Stimulated activated CD4-positive, alpha-beta T cell treated with anti-CD3 and anti-CD28 coated beads, Interleukin-1b, Interleukin-23, amount 100 ng/mL, for 1 hour (primary cell): ENCODE measurements around the gene CAPN5.
"Not testable (repeated sequence)": the region's sequence is repeated elsewhere in the genome, so short reads cannot be mapped to it uniquely, and the experiment has no call there.

Experiments used
- DNase-seq, 2 donors: peaks; one replicate each; pipeline ENCODE4 v3.0.0-alpha.2; 2020; ENCODE audit warnings: low read depth in 2 of 2

The CAPN5 gene

DNA sequence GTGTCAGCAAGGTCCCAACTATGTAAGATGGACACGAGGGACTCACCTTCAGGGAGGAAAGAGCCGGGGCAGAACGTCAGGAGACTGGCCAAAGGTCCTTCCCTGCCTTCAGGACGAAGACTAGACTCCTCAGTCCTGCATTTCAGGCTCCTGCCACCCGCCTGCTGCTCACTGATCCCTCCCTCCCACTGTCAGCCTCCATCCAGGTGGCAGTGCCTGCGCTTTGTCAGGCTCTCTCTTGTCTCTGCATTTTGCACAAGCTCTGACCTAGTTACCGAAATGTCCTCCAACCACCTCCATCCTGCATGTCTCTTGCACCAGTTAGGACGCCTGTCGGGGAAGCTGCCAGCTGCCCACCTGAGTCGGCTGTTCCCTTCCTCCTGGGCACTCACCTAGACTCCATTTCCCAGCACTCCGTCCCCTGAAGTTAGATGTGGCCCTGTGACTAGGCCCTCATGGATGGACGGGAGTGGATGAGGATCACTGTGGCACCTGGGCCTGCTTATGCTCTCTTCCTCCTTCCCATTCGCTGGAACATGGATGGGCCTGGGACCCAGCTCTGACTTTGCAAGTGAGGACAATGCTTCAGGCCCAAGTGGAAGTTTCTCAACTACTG is 24.6 kb upstream of the CAPN5 start:
- no peak for DNase-seq

DNA sequence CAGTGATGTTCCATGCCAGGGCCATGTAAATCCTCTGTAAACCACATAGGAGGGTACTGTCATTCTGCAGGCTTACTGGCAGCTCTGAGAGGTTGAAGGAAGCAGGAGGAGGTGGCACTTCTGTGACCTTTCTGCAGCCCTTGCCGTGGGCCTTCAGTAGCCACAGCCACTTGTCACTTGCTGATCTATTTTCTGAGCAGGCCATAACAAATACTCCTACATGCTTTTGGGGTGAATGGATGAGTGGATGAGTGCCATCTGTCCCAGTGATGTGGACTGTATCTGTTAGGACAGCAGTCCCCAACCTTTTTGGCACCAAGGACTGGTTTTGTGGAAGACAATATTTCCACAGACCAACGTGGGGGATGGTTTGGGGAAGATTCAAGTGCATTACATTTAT is 22.4 kb upstream of the CAPN5 start:
- DNase-seq: no peak

DNA sequence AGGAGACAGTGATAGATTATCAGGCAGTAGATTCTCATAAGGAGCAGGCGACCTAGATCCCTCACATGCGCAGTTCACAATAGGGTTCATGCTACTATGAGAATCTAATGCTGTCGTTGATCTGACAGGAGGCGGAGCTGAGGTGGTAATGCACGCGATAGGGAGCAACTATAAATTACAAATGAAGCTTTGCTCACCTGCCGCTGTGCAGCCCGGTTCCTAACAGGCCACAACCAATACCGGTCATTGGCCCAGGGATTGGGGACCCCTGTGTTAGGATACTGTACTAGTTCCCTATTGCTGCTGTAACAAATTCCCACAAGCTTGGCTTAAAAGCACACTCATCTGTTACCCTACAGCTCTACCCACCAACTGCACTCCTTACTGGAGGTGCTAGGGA is 21.9 kb upstream of the CAPN5 start:
- no peak for DNase-seq

DNA sequence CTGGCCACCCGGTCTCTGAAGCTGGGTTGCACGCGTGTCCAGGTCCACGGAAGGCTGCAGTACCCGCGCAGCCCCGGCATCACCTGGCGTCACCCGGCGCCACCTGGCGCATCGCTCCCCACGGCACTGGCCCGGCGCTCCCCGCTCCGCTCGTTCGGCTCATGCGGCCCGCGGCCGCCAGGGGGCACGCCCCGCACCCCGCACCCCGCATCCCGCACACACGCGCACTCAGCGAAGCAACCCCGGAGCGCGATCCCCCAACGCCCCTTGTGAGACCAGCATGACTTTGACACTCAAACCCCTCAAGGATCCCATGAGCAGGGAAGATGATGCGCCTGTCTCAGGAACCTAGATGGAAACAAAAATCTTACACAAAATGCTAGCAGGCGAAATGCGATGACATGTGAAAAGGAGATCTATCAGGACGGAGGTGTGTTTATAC is 20.7 kb upstream of the CAPN5 start:
- DNase-seq: peak in 1 of 2 donors; percentile 32

DNA sequence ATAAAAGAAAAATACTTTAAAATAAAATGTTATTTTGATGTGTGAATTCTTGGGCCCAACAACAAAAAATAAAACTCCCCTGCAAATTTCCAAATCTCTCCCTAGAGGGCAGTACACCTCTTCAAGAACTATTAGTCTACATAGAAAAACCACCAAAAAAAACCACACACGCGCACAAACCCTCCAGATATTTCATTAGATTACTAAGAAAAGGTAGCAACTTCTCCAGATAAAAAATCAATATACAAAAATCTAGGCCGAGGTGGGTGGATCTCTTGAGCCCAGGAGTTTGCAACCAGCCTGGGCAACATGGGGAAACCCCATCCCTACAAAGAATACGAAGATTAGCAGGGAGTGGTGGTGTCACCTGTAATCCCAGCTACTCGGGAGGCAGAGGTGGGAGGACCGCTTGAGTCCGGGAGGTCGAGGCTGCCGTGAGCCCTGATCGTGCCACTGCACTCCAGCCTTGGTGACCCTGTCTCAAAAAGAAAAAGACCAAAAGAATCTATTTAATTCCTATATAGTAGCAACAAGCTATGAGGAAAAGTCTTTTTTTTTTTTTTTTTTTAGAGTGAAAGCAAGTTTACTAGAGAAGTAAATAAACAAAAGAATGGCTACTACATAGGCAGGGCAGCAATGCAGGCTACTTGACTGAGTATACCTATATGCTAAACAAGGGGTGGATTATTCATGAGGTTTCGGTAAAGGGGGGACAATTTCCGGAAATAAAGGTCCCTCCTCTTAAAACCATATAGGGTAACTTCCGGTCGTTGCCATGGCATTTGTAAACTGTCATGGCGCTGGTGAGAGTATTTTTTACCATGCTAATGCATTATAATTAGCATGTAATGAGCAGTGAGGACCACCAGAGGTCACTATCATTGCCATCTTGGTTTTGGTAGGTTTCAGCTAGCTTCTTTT is 19.5 kb upstream of the CAPN5 start:
- peak; percentile 35 to 62 for DNase-seq

DNA sequence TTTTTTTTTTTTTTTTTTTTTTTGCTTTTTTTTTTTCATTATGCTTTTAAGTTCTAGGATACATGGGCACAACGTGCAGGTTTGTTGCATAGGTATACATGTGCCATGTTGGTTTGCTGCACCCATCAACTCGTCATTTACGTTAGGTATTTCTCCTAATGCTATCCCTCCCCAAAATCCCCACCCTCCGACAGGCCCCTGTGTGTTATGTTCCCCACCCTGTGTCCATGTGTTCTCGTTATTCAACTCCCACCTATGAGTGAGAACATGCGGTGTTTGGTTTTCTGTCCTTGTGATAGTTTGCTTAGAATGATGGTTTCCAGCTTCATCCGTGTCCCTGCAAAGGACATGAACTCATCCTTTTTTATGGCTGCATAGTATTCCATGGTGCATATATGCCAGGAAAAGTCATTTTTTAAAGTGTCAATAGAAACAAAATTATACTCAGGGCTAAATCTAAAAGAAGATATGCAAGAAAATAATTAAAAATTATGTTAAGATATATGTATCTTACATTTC is 18.8 kb upstream of the CAPN5 start:
- DNase-seq: not testable (repeated sequence)

DNA sequence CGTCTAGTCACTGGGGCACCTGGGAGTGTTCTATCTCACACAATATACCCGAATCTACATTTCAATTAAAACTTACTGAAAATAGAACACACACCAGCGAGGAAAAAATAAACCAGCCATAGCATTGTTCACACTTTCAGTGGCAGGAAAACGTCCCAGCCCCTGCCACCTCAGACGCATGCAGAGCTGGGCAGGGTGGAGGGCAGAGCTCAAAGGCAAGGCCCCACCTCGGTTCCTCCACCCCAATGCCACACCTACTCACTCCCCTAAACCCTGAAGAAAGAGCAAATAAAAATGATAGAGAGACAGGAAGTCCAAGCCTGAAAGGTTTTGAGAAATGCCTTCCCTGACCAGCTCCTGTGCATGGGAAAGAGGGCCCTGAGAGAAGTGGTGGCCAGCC is 17.7 kb upstream of the CAPN5 start:
- no peak for DNase-seq

DNA sequence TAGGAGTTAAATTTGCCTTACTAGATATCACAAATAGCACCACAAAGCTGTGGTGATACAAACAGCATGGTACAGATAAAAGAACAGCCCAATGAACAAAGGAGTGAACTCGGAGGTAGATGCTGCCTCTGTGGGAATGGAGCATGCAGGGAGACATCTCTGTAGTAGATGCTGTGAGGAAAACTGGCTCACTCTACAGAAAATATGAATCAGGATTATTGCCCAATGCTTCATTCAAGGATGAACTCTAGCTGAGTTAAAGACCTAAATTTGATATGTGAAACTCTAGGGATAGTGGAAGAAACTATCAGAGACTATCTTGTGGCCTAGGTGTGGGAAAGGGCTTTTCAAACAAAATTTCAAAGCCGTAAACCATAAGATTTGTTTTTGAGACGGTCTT is 15.3 kb upstream of the CAPN5 start:
- DNase-seq: no peak

DNA sequence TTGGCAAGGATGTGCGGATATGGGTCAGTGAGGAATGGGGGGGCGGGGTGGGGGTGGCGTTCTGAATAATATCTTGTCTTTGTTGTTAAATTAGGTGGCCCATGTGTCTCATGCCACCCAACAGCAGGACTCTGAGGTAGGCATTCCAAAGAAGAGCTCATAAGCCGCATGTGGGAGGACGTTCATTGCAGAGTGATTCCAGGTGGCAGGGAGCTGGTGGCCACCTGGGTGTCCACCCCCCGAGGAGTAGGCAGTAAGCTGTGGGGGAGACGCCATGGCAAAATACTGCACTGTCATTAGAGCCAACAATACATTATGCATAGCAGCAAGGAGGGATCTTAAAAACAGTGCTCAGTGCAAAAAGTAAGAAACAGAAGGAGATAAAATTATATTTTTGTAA is 14.3 kb upstream of the CAPN5 start:
- DNase-seq: no peak

DNA sequence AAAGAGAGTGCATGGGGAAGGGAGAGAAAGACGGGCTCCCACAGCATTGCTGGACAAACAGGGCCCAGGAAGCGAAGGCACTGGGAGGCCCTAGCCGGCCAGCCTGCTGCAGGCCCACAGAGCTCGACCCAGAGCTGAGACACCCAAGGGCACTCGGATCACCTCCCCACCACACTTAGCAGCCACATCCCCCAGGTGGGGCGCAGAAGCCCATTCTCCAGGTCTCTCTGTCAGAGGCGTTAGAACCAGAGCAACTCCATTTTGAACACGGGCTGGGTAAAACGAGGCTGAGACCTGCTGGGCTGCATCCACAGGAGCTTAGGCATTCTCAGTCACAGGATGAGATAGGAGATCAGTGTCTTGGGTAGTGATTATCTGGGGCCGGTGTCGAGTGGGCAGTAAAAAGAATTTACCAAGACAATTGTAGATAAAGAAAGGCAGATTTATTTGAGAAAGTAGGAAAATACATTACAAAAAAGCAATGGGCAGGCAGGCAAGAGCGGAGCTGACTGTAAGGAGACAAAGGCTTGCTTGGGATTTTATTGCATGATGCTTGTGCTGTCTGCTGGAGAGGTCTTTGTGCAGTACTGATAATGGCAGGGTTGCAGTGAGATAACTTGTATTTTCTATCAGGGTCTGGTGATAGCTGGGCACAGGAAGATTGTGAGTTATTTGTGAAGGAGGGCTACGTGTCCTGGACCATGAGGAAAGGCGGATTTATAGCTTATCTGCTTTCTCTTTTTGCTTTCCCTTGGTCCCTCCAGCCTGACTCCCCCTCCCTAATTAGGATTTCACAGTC is 13.4 kb upstream of the CAPN5 start:
- DNase-seq: no peak

DNA sequence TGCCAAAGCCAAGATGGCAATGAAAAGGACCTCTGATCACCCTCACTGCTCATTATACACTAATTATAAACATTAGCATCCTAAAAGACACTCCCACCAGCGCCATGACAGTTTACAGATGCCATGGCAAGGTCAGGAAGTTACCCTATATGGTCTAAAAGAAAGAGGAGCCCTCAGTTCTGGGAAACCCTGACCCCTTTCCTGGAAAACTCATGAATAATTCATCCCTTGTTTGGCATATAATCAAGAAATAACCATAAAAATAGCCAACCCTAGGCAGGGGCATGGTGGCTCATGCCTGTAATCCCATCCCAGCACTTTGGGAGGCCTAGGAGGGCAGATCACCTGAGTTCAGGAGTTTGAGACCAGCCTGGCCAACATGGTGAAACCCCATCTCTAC is 12.7 kb upstream of the CAPN5 start:
- no peak for DNase-seq

DNA sequence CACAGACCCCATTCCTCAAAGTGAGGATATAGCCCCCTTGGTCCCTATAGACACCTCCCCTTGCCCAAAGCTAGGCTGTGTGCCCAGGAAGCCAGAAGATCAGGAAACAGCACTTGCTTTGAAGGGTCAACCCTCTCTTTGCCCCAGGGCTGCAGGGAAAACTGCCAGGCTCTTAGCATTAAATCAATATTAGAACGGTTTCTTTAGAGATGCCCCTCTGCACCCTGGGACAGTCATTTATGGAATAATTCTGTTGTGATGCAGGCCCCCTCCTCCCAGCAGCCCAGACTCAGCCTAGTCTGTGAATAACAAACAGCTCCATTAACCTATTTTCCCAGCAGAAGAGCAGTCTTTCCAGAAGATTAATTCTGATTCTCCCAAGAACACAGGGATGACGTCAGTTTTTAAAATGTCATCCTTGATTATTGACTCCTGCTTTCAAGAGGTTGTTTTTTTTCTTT is 11.6 kb upstream of the CAPN5 start:
- DNase-seq: no peak

DNA sequence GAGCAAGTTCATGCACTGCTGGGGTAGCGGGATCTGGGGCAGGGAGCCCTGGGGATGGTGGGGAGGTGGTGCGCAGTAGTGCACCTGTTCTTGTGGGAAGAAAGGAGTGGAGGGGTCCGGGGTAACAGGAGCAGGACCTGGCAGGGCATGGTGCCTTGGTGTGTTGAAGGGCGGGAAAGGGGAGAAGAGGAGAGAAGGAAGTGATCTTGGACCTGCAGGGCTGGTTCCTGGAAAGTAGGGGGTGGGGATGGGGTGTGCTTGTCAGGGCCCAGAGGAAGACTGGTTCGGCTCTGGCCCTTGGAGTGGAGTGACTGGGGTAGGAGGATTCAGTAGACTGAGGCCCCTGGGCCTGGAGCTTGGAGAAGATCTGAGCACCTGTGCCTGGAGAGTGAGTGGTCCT is 10.9 kb upstream of the CAPN5 start:
- DNase-seq: no peak

DNA sequence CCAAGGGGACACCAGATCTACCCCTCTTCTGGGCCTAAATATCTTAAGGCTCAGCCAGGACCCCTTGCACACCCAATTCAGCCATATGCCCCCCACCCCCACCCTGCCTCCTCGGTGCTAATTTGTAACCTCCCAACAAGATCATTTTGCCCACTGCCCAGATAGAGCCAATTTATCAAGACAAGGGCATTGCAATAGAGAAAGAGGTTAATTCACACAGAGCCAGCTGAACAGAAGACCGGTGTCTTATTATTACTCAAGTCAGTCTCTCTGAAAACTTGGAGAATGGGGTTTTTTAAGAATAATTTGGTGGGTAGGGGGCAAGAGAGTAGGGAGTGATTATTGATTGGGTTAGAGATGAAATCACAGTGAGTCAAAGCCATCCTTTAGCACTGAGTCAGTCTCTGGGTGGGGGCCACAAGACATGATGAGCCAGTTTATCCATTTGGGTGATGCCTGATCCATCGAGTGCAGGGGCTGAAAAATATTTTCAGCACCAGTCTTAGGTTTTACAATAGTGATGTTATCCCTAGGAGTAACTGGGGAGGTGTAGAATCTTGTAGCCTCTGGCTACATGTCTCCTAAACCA is 9.9 kb upstream of the CAPN5 start:
- DNase-seq: no peak

DNA sequence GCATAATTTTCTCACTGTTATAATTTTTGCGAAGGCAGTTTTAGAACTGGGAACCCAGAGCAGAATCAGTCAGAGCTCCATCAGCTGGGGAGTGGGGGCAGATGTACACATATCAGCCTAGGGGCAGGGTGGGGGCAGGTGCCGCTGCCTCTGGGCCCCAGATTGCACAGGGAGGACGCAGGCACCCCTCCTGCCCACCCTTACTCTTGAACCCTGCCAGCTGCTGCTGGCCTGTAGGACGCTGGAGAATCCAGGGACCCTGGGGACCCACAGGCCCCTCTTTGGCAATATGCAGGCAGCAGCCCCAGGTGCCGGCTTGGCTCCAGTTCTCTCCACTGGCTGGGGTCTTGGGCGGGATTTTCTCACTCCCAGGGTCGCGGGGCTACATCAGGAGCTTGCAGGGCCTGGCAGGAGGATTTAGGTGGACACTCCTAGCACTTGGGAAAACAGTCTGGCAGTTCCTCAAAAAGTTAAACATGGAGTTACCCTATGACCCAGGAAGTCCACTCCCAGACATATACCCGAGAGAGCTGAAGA is 8.8 kb upstream of the CAPN5 start:
- DNase-seq: no peak

DNA sequence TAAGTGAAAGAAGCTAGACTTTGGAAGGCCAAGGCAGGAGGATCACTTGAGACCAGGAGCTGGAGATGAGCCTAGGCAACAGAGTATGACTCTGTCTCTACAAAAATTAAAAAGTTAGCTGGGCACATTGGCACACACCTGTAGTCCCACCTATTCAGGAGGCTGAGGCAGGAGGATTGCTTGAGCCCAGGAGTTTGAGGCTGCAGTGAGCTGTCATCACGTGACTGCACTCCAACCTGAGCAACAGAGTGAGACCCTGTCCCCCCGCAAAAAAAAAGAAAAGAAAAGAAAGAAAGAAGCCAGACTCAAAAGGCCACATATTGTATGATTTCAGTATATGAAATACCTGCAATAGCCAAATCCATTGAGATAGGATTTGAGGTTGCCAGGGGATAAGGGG is 7.9 kb upstream of the CAPN5 start:
- DNase-seq: no peak

DNA sequence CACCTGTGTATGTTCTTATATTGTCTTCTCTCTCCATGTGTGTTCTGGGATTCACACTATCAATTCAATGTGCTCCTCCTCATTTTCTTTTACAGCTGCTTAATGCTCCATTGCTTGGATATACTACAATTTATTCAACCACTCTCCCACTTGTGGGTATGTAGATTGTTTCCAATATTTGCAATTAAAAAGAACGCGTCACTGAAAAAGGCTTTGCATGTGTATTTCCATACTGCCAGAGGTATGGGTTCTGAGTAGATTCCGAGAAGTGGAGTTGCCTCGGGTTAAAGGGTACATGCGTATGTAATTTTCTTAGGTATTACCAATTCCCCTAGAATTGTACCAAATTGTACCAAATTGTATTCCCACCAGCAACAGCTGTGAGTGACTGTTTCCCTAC is 7.0 kb upstream of the CAPN5 start:
- DNase-seq: no peak

DNA sequence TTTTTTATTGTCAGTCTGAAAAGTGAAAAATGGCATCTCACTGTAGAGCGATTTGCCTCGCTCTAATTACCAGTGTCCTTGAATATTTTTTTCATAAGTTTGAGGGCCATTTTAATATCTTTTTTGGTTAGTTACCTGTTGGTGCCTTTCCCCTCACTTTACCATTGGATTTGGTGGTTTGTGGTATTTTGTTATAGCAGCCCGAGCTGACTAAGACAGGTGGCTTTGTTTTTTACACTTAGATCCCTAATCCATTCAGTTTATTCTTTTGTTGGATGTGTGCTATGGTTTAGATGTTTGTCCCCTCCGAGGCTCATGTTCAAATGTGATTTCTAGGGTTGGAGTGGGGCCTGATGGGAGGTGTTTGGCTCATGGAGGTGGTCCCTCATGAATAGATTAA is 6.5 kb upstream of the CAPN5 start:
- DNase-seq: no peak

DNA sequence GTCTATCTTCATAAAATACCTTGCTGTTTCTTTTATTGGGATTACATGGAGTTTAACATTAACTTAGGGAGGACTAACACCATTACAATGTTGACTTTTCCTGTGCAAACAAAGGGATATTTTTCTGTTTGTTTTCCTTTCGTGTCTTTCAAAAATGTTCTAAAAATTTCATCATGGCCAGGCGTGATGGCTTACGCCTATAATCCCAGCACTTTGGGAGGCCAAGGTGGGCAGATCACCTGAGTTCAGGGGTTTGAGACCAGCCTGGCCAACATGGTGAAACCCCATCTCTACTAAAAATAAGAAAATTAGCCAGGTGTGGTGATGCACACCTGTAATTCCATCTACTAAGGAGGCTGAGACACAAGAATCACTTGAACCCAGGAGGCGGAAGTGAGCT is 5.5 kb upstream of the CAPN5 start:
- not testable (repeated sequence) for DNase-seq

DNA sequence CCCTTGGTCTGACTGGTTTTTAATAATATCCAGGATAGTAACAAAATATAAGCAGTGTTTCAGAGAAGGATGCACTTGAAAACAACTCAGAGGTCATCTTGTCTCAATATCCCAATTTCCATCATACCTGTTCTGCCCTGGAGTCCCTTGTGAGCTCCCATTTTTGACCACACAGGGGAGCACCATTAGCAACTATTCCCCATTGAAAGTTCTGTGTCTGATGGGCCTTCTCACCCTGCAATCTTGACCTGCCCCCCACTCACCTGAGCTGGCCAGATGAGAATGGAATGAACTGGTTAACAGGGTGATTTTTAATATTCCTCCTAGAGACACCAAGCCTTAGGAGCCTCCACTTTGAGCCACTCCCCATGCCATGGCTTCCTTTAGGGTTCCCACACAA is 3.8 kb upstream of the CAPN5 start:
- DNase-seq: no peak

DNA sequence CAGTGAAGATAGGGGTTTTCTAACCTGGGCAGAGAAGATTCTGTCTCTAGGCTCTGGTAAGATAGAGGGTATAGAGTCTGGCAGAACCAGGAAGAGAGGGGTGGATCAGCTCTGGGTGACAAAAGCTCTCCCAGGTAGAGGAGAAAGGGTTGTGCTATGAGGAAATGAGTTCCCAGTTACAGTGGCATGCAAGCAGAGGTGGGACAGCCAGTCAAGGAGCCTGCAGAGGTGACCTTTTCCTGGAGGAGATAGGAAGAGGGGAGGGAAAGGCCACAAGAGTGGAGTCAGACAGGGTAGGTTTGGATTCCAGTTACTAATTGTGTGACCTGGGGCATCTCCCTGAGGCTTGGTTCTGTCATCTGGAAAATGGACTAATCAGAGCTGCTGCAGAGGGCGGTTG is 3.4 kb upstream of the CAPN5 start:
- DNase-seq: no peak

DNA sequence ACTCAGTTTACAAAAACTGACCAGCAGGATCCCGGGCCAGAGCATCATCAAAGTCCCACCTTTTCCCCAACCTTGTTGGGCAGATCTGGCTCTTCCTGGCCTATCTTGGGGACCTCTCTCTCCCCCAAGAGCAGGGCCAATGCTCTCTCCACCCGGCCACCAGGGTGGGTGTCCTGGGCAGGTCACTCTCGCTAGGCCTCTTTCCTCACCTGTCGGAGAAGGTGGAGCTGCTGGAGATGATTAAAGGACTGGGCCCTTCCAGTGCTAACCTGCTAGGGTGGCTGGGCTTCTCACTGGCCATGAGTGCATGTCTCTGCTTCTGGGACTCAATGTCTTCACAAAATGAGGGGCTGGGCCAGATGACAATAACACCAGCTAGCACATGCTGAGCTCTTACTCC is 2.9 kb upstream of the CAPN5 start:
- DNase-seq: no peak
